GM19193 (cell line): ENCODE results near the gene PTCH2.
A peak's percentile ranks its signal among the peaks of the same experiment; 100 is the strongest.

Source experiments
- POLR2A ChIP-seq: IDR thresholded peaks from 4 replicates; pipeline ENCODE4 v1.6.1; 2011; ENCODE audit not compliant: insufficient read depth, insufficient read length; ENCODE audit errors: extremely low read depth

The PTCH2 gene

DNA sequence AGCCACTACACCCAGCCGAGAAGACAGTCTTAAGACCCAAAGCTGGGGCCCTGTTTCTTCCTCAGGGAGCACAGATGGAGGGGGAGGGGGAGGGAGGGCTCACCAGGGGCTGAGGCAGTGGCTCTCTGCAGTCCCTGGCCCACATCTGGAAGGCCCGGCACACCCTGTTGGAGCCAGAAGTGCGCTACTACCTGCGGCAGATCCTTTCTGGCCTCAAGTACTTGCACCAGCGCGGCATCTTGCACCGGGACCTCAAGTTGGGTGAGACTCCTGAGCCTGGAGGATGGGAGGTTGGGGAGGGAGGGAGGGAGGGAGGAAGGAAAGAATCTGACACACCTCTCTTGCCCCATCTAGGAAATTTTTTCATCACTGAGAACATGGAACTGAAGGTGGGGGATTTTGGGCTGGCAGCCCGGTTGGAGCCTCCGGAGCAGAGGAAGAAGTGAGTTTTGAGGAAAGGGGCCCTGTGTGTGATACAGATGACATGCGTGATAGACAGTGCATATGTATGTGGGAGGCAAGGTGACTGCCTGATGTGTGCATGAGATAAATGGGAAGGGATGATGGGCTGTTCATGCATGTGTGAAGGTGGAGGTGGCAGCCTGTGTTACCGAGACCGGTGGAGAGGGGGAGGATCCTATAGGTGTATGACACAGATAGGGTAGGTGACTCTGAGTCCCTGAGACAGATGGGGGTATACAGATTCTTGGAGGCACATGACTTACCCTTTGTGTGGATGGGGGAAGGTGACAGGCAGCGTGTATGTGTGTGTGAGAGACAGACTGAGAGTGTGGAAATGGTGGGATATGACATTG, 41.4 kb downstream of the PTCH2 start:
- no peak for TF ChIP-seq POLR2A

- TF ChIP-seq POLR2A, result peak; percentile 96
Observed at GRCh38 chr1:44799770-44800584, 43.1 kb downstream of the PTCH2 start, which contains the start of gene PLK3. TSS of gene PLK3 (plus strand) at chr1:44800377. CDS start at chr1:44800464, 87 bp downstream.

GRCh38 chr1:44798481-44799365, 44.3 kb downstream of the PTCH2 start:
- TF ChIP-seq POLR2A, result no peak

DNA sequence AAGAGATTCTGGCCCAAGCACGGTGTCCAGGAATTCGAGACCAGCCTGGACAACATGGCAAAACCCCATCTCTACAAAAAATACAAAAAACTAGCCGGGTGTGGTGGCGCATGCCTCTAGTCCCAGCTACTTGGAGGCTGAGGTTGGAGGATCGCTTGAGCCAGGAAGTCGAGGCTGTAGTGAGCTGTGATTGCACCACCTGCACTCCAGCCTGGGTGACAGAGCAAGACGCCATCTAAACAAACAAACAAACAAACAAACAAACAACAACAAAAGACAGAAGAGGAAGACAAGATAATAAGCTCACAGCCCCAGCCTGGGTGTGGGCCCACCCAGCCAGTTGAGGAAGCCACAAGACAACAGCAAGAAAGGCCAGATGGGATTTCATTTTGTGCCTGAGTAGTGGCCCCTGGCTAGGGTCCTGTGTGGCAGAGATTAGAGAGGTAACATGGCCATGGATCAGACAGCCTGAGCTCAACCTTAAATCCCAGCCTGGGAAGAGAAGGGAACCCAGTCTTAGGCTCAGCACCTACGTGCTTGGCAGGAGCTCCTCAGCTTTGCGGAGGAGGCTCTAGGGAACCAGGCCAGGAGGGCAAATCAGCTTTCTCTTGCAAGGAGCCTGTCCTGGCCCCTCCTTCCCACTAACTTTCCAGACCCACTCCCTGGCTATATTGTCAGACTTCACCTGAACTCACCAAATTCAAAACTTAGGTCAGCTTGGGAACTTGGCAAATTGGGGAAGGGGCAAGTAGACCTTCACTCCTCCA, 50.1 kb downstream of the PTCH2 start:
- TF ChIP-seq POLR2A, result no peak

DNA sequence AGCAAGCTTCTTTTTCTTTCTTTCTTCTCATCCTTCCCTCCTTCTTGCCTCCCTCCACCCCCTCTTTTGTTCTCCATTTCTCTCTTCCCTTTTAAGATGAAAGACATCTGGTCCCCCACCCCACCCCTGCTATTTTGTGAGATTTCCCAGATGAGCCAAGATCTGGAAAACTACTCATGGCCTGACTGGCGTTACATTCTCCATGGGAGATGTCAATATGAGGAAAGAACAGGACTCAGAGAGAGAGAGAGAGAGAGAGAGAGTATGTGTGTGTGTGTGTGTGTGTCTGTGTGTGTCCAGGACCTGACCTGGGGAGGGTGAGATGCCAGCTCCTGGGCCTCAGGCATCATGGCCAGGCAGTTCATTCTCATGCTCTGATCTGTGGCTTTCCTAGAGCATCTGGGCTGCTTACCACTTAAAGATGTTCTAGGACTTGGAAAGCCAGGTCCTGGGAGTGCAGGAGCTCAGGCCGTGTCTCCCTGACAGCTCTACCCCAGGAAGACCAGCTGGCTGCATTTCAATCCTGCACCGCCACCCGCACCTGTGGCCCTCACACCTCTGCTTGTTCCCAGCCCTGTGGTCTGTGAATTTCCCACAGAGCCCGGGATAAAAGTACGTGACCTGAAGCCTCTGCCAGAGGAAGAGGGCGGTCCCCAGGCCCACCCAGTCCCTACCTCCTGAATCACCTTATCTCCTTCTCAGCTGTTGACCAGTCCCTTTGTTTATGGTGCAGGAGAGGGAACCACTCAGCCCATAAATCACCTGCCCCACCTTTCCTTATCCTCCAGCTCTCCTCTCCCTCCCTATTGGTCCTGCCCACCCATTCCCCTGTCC, 51.9 kb downstream of the PTCH2 start:
- no peak for TF ChIP-seq POLR2A

DNA sequence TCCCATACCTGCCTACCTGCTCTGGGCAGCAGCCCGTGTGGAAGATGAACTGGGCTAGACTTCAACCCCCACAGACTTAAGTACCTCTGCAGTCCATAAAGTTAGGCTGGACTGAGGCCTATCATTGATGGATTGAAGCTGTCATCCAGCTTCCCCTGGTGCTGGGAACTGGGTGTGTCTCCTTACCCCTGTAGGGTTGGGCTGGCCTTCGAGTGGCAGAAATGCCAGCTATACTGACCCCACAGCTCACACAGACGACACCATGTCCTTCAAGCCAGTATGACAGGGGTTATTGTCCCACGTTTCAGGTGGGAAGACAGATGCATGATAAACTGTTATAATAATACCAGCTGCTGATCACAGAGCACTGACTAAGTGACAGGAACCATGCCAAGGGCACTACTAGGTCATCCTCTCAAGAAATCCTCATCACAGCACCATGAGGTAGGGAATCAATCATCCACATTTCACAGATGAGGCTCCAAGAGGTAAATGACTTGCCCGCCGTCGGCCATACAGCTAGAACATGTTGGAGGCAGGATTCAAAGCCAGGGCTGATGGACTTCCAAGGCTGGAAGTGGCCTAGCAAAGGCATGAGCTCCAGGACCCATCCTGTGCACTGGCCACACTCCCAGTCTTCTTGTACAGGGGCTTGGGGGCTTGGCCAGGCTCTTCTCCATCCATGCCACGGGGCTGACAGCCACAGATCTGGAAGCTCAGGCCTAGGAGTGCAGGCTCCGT, 54.8 kb downstream of the PTCH2 start, which contains the start of gene BEST4:
BEST4 (minus strand) TSS at position 51 of the 741 bp plus-strand sequence. CDS start 465 bp downstream, outside the sequence.
- TF ChIP-seq POLR2A, result no peak

- no peak for TF ChIP-seq POLR2A
Observed at GRCh38 chr1:44787506-44787905, 55.5 kb downstream of the PTCH2 start.

GRCh38 chr1:44786841-44787426, 56.1 kb downstream of the PTCH2 start:
- TF ChIP-seq POLR2A, result no peak

DNA sequence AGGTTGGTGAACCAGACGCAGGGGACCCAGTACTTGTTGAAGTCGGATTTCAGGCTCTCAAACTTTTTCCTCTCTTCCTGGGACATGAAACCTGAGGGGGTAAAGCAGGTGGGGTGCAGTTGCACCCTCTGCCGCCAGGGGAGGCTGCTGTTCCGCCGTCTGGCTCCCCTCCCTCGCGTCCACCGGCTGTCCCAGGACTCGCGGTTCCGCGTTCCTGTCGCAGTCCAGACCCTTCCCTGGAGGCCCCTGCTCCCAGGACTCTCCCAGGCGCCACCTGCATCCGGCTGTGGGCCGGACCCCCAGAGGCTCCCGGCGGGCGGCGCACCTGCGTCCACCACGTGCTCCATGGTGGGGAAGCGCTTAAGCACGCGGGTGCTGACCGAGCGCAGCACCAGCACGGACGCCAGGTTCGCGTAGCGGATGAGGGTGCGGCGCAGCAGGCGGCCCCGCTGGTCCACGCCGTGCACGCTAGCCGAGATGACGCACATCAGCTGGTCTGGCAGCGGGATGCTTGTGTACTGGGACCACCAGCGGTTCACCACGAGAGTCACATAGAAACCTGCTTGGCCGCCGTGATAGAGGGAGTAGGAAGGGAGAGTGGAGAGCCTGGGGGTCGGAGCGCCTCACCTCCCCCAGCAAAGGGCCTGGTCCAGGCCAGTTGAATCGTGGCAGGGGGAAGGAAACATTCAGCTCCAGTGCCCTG, 56.8 kb downstream of the PTCH2 start:
- TF ChIP-seq POLR2A, result peak; percentile 34

- no peak for TF ChIP-seq POLR2A
Observed at GRCh38 chr1:44785501-44786137, 57.4 kb downstream of the PTCH2 start.

DNA sequence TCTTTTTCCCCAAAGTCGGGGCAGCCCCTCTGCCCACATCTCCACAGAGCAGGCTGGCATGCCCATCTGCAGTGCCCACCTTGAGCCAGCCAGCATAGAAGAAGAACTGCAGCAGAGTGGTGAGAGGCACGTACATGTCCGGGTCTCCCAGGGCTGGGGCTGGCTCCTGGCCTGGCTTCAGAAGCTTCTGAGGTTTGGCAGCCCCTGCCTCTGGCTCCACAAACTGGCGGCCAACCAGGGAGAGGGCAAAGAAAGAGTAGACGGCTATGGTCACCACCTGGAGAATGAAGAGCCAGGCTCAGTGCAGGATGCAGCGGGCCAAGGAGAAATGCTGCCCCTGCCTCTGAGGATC, 58.0 kb downstream of the PTCH2 start:
- no peak for TF ChIP-seq POLR2A
